ENCODE measurements around the gene KIF16B.
"Not testable (repeated sequence)": the region's sequence is repeated elsewhere in the genome, so short reads cannot be mapped to it uniquely, and the experiment has no call there.

The KIF16B gene

DNA sequence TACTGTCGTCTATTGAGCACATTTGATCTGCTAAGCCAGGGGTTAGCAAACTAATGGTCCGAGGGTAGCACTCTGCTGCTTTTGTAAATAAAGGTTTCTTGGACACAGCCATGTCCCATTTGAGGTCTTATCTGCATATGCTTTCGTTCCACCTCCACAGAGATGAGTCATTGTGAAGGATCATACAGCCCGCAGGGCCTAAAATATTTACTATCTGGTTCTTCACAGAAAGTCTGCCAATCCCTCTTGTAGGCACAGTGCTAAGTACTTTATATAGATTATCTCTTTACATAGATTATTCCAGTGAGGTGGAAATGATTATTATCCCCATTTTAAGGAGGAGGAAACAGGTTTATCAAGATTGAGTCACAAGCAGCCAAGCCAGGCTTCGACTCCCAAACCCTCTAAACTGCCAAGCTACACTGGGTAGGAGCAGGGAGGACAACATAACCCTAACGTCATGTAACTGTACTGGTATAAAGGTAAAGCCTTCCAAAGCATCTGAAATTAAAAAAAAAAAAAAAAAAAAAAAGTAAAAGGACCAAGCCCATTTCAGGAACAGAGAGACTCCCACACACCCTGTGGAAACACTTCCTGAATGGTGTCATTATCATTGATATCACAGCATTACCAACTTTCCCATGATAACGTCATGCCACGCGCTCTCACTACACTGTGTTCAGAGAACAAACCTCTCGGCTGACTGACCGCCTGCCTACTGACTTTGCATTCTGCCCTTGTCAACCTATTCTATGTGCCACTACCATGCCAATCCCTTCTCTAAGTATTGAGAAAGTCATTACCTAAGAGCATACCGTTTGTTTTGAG, 101.0 kb downstream of the KIF16B start:
- DNase-seq, result no peak

DNA sequence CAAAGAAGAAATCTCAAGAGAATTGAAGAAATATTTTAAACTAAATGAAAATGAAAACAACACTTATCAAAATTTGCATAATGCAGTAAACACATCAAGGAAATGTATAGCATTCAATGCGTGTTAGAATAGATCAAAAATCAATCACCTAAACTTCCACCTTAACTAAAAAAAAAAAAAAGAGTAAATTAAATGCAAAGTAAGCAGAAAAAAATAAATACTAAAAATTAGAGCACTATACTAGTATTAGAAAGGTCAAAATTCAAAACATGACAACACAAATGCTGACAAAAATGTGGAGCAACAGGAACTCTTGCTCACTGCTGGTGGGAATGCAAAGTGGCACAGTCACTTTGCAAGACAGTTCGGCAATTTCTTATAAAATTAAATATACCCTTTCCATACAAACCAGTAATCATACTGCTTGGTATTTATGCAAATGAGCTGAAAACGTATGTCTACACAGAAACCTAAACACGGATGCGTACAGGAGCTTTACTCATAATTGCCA, 103.8 kb downstream of the KIF16B start:
- no peak for DNase-seq

DNA sequence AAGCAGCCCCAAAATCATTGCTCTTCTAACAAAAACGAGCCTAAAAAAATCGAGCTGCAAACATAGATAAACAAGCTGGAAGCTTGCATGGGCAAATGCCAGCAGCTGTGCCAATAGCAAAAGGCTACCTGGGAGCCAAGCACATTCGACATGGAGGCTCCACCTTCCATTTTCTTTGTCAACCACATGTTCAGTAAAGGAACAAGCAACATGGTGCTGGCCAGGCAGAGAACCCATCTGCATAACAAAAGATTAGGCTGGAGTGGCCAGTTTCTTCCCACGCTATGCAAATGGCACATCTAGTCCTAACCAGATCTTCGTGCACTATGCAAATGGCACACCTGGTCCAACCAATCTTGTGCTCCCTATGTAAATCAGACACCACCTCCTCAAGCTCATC, 110.5 kb downstream of the KIF16B start:
- no peak for DNase-seq

DNA sequence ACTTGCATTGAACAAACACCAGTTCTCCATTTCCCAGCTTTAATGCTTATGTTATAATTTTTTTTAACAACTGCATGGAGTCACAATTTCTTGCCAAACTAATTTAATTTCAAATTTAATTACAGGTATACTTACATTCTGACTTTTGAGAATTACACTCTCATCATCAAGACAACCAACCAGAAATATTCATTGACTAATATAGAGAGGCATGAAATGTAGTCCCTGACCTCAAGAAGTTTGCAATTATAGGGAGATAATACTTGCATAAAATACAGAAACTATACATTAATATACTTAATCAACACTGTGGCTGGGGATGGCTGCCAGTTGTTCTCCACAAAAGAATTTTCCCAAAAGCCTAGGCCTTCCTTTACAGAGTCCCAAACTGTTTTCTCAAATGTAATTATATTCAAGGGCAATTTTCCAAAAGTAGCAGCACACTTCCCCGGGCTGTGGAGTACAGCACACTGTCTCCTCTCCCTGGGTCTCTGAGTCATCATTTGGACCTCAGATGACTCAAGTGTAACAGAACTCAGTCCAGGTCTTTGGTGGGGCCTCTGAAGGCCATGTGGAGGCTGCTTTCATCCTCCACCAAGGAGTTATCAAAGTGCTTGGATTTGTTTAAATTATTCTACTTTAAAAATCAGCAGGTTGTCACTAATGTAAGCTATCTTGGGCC, 114.1 kb downstream of the KIF16B start:
- no peak for DNase-seq

DNA sequence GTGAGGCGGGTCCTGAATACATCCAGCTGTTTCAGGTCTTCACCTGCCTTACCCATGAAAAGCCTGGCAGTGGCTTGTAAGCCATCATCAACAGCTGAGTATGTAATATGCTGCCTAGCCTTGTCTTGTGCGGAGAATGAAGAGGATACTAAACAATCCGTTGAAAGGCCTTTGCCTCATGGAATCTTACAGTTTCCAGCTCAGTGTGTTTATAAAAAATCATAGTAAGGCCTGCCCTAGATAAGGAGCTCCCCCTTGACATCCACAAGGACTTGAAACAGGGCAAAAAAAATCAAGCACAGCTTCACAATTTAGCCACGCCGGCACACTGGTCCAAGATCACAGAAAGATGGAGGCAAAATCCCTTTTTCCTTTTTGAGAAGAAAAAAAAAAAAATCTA, 115.7 kb downstream of the KIF16B start:
- DNase-seq, result no peak

DNA sequence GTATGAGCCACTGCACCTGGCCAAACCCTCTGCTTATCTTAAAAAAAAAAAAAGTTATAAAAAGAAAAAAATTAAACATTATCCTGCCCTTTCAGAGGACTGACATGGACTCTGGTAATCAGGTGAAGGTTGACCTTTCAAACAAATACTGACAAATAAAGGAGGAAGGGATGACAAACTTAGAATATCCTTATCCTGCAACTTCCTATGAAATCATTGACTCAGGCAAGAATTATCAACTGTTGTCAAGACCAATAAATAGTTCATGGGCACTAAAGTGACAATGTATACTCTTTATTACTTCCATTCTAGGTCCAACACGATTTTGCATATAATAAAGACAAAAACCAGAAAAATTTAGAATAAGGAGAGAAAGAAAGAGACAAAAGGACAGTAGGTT, 117.9 kb downstream of the KIF16B start:
- no peak for DNase-seq

DNA sequence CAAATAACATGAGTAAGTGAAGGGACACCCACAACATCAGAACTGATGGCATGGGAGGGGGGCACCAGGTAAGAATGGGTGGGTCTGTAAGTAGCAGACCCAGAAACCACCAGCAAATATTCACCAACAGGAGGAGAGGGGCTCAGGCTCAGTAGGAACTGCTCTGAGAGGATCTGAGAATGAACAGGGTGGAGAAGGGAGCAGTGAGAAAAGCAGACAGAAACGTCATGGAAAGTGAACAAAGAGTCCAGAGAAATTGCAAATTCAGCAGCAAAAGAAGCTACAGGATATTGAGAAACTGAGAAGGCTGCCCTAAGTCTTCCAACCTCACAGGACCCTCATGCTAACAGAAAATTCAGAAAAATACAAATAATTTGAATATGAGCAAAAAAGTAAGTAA, 121.3 kb downstream of the KIF16B start:
- no peak for DNase-seq

DNA sequence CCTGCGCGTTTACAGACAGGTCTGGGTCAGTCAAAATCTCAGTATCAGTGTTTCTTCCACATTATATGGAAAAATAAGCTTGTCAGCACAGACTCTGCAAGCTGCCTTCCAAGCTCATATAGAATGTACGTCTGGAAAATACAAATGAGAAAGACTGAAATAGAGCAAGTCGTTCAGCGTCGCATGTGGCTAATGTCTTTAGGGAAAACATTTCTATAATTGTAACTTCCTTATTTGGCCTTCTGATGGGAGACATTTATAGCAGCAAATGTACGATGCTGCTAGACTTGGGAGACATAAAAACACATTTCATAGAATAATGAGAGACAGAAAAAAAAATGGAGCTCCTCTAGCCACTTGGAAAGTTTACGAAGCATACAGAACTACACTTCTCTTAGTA, 122.2 kb downstream of the KIF16B start:
- no peak for DNase-seq

DNA sequence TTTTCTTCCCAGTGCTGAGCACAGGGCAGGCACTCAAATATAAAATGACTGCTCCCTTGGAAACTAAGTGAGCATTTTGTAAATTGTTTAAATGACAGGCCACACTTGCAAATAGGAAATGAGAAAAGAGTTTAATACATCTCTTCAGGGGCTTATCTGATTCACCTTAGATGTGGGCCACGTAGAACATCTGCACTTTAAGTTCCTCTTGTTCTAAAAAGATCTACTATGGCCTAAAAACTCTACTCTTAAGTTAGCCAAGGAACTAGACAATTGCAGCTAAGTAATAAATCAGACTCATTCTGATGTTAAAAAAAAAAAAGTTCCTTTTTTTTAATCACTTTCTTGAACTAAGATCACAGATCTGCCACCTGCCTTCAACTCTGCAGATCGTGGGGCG, 126.3 kb downstream of the KIF16B start:
- no peak for DNase-seq

DNA sequence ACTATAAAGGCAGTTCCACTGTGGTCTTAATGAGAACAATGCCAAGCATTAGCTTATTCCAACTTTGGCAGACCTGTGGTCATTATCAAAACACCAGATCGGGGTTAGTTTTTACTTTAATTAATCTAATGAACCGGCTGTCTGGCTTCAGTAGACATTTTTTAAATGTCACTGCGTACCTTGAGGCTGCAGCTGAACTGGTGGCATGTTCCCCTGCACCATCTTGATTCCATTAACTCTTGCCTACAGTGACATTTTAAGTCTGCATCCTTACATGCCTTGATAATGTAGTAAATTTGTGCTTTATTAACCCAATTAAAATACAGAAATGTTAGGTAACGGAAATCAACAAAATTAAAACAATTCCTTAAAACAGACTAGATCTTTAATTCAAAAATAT, 127.0 kb downstream of the KIF16B start:
- no peak for DNase-seq

DNA sequence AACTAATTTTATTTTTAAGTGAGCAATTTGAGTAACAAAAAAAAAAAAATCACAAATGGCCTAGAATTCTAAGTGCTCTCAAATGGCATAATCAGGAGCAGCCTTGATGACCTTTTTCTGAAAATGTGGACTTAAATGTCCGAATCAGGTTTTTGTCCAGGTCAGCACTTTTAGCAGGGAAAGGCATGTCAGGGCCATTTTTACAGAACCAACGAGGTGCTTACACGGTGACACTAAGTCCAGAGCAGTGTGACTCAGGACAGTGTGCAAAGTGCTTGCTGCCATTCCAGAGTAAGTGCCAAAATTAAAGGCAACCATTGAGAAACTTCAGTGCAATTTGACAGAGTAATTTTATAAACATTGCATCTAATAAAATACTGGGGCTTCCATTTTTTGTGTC, 127.8 kb downstream of the KIF16B start:
- DNase-seq, result no peak

DNA sequence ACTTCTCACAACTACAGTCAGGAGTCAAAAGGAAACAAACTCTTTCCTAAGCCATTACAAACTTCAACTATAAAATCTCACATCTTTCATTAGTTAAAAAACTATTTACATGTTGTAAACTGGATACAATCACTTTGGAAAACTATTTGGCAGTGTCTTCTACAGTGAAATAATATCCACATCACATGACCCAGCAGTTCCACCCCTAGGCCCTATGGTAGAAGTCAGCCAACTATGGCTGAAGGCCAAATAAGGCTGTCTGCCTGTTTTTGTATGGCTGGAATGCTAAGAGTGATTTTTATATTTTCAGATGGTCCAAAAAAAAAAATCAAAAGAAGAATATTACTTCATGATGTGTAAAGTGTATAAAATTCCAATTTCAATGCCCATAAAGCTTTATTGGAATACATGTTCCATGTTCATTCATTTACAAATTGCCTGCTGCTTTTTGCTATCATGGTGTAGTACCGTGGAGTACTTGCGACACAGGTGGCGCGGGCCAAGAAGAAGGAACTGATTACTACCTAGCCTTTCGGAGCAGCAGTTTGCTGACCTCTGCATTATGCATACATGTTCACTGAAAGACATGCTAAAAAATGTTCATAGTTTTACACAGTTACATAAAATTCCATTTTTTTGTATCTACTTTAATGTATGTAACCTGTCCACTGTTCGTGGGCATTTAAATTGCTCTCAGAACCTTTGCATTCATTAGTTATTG, 129.0 kb downstream of the KIF16B start:
- DNase-seq, result no peak

DNA sequence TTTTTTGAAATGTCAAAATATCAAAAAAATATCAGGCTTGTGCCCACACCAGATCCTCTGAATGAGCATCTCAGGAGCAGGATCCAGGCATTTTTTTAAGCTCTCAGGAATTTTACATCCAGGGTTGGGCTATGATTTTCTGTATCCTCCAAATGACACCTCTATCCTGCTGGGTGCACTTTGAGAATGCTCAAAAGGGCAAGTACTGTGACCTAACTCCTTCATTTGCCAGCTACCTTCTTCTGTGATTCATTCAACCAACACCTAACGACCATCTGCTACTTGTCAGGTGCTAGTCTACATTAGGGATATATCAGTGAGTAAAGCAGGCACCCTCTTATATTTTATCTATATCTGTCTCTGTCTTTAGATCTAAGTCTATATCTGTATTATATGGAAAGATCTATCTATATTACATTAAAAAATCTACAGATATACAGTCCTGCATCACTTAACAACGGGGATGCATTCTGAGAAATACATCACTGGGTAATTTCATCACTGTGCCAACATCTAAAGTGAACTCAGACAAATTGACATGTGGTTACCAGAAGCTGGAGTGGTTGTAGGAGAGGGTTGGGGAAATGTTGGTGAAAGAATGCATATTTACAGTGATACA, 131.6 kb downstream of the KIF16B start:
- DNase-seq, result no peak

DNA sequence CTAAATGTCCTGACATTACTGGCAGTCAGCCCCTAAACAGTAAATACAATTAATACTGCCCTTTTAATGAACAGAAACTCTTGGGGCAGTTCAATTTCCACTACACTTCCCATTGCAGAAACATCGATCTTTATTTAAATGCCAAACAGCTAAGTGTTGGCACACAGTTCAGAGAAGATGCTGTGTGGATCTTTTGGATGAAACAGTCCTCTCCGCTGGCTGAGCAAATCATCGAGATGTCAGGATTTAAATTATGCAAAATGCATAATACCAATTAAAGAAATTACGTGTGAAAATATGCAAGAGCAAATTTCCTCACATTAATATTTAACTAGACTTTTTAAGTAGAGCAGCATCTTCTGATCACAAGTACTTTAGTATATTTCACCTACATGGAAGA, 132.6 kb downstream of the KIF16B start:
- no peak for DNase-seq

DNA sequence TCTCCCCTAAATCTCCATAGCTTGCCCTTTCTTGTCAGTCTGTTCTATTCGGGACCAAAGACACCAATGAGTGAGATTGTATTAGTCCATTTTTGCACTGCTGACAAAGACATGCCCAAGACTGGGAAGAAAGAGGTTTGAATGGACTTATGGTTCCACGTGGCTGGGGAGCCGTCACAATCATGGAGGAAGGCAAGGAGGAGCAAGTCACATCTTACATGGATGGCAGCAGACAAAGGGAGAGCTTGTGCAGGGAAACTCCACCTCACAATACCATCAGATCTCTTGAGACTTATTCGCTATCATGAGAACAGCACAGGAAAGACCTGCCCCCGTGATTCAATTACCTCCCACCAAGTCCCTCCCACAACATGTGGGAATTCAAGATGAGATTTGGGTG, 133.7 kb downstream of the KIF16B start:
- DNase-seq, result not testable (repeated sequence)

DNA sequence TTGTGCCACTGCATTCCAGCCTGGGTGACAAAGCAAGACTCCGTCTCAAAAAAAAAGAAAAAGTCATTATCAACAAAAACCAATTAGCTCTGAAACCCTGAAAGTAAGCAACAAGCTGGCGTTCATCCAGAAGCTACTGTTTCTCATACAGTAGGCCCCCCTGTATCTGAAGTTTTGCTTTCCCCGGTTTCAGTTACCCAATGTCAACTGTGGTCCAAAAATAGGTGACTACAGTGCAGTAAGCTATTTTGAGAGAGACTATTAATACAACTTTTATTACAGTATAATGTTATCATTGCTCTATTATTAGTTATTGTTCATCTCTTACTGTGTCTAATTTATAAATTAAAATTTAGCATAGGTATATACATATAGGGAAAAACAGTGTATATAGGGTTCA, 135.1 kb downstream of the KIF16B start:
- no peak for DNase-seq

DNA sequence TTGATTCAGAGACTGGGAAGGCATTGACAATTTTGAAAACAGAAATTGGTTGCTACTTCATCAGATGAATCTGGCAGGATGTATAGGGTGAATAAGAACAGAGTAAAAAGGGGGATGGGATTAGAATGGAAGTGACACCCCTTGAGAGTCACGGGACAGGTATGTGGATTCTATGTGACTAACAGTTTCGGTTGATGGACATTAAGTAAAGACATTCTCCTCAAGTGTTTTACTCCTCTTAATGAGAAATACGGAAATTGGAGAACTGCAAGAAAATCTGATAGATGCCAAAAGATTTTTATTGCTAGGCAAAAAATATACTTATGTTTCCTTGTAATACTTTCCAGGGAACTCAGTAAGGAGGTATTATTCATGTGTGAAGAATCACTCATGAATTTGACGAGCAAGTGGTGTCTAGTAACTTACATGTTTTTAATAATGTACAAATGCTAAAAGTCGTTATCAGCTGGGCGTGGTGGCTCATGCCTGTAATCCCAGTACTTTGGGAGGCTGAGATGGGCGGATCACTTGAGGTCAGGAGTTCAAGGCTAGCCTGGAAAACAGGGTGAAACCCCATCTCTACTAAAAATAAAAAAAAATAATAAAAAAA, 135.8 kb downstream of the KIF16B start:
- DNase-seq, result no peak

DNA sequence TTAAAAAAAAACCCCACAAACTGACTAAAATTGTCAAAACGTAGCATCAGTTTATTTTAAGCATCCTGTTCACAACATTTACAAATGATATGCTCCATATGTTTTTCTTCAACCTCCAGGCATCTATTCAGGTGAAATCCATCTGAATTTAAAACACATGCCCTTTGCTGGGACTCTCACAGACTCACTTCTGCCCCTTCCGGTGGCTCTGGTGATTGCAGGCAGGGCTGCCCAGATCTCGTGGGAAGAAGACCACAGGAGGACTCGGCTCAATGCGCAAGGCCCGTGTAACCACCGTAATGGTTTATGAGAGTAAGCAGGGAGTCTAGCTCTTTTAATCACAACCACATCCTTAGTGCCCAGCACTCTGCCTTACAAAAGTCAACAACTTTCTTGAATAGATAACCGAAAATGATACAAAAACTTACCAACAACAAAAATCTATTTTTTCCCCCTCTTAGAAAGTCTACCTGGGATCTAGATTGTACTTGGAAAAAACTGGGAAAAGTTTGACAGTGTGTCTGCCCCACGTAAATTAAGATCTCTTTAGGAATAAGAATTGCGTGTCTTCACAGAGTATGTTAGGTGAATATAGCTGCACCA, 139.1 kb downstream of the KIF16B start:
- peak in 3 of 4 experiments; percentile 2 to 34 (median 4) for DNase-seq

DNA sequence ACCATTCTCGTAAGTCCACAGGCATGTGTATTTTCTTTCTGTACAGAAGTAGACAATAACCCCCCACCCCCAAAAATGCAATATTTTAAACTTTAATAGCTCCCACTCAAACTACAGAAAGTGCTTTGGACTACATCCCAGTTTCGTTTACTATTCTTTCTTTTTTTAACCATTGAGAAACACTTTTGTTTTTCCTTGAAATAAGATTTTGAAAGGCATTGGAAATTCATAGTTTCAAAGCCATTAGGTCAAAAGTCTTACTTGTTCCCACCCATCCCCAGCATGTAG, 140.0 kb downstream of the KIF16B start:
- DNase-seq, result no peak

DNA sequence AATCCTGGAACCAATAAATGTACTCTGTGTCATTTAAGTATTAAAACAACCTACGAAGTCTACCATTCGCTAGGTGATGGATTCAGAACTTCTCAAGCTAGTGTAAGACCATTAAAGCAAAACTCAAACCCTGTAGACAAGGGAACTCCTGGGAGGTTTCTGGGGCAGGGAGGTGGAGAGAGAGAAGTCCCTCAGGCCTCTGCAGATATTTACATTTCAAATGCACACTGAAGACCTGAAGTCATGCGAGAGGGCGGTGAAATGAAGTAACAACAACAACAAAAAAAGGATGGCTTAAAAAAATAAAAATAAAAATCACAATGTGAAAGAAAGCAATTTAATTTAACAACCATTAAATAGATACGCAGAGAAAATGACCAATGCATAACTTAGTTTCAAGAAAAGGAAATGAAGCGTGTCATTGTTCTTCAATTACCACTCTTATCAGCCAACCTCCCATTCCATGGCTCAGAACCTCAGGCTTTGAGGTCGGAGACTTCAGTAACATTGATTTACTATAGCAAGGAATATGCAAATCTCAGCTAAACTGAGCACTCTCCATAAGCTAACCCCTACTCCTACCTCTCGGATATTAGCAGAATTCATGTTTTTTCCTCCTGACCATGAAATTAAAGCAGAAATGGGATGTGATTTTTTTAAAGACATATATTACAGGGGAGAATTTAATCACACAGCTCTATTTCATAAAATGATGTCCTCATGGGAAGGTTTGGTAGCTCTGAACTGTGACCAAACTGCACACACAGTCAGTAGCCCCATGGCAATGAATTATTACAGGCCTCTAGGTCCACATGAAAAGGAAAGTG, 140.6 kb downstream of the KIF16B start:
- no peak for DNase-seq

DNA sequence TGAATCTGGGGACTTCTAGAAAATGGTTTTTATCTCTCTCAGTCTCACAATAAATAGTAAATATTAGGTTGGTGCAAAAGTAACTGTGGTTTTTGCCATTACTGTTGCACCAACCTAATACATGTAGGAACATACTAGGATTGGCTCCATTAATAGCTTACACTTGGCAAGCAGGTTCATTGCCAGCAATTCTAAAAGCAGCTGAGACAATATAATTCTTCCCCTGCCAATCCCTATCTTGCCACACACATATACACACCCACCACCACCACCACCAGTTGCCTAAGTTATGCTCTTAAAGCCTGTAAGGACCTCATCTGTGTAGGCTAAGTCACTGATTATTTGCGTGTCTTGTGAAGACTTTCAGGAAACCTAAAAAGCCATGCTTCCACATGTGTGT, 145.1 kb downstream of the KIF16B start:
- no peak for DNase-seq

DNA sequence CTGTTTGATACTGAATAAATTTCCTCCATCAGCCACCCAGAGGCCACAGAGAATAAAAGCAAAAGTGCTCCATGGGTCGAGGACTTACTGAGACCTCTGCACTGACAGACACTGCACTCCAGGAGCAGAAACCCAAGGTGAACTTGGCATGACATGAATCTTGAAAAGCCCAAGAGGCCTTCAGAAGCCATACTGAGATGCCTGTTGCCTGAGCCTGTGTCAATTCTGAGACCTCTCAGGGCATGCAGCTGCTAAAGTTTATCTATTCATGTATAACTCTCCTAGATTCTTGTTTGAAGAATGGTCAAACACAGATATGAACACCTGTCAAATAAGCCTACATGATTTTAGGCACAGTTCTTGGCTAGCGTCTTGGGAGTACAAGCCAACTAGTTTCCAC, 145.7 kb downstream of the KIF16B start:
- DNase-seq, result no peak

All from activated CD4-positive, CD25-positive, alpha-beta regulatory T cell (primary cell).